Measurements from ENCODE around the gene SPESP1. TPM values are rescaled to one million over a fixed set of nuclear protein-coding genes. Genes with fewer than 3 reads are reported as not detected.

Gene SPESP1
- total and polyA plus RNA-seq, 2 of the 8 experiments (the other 6 are each of a cell fraction or from before 2014, with no cell fraction given): not detected

DNA sequence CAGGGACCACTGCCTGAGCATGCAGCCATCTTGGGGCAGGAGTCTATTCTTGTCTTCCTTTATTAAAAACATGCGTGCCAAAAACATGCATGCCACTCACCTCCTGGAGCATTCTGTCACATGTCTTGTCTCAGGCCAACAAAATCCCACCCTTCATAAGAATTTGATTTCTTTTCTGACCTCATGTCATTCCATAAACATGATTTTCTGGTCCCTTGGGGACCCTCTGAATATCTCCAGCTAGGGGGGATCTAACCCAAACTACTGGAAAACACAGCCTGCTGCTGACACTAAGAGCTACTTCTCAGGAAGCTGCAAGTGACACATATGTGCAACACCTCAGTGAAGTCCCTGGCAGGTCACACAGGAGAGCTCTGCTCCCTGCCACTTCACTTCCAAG, 57.4 kb downstream of the SPESP1 start:
- H2BK20ac ChIP-seq (ENCODE audit: low read length): no peak overlapping the region
- no peaks in the 10 kb centered on the region for H3K23me2 ChIP-seq (ENCODE audit: low read depth, low read length)
- H3K14ac ChIP-seq (ENCODE audit: insufficient read length): no peak overlapping the region
- peaks cover 5 to 12% (median 7%) of the 10 kb centered on the region in 4 experiments; a peak in 6 of 7 replicates for H3K4me1 ChIP-seq (replicated peaks in 1 of 4; ENCODE audit: control insufficient read depth in 3 of 4, insufficient read depth in 4 of 4, low read length in 3 of 4)
- H4K8ac ChIP-seq (ENCODE audit: extremely low read depth, insufficient read depth, low read length): no peak overlapping the region
- TF ChIP-seq NANOG (IDR thresholded peaks at IDR 0.05; ENCODE audit: insufficient read depth, low read depth, low read length, poor library complexity, severe bottlenecking): no peak
- no peak overlapping the region for H3K56ac ChIP-seq (replicated peaks; ENCODE audit: insufficient read length, low read depth, low read length)
- H3K23ac ChIP-seq (ENCODE audit: insufficient read length): no peak overlapping the region
- H2AK5ac ChIP-seq (ENCODE audit: low read depth, low read length): no peak overlapping the region
- CTCF ChIA-PET (ENCODE audit: partially characterized antibody): interaction anchor here (0.8 kb wide), 1 partner anchor 314 kb away, joined by 3 read pairs; no protein-coding TSS in a partner anchor
- H4K20me1 ChIP-seq (replicated peaks in 1 of 2; ENCODE audit: control insufficient read depth in 1 of 2, insufficient read depth in 2 of 2, low read length in 2 of 2): no peaks in the 10 kb centered on the region
- no peak overlapping the region for H3K27ac ChIP-seq (ENCODE audit: low read depth, low read length)
- H2BK5ac ChIP-seq (ENCODE audit: low read depth, low read length): no peak overlapping the region
- H3K36me3 ChIP-seq (ENCODE audit: control insufficient read depth in 2 of 4, insufficient read depth in 4 of 4, low read length in 3 of 4): no peaks in the 10 kb centered on the region; a peak in 1 of 8 replicates
- no peak overlapping the region for H2BK12ac ChIP-seq (ENCODE audit: low read depth, low read length)
- H2BK120ac ChIP-seq (replicated peaks; ENCODE audit: low read depth, low read length): no peak overlapping the region
- 0% methylated on average over 1 of the region's 1 CpG; no CpG with 5 or more reads in 1 of the 2 experiments for WGBS, 2 experiments (ENCODE audit: extremely low coverage in 1 of 2, insufficient coverage in 1 of 2, insufficient read length in 1 of 2, insufficient replicate concordance in 2 of 2, low coverage in 1 of 2, low lambda C conversion rate in 2 of 2, missing lambda C conversion rate in 1 of 2)
- H2AFZ ChIP-seq (ENCODE audit: low read length): no peak overlapping the region
- 0 out of 7 replicates have a peak, but pooled peaks cover 0 to 2% (median 0%) of the 10 kb centered on the region in 4 experiments for H3K27me3 ChIP-seq (replicated peaks in 1 of 4; ENCODE audit: control insufficient read depth in 3 of 4, extremely low read depth in 1 of 4, insufficient read depth in 3 of 4, low read length in 3 of 4)
- no peak overlapping the region for H3K4me3 ChIP-seq (ENCODE audit: extremely low read depth in 1 of 4, insufficient read depth in 2 of 4, low read depth in 3 of 4, low read length in 4 of 4)
- 0 out of 4 replicates have a peak, but pooled peaks cover 2 to 6% of the 10 kb centered on the region in 2 experiments for H3K9me3 ChIP-seq (ENCODE audit: insufficient read depth in 2 of 2, low read depth in 1 of 2, low read length in 1 of 2)
- no peak overlapping the region for H4K91ac ChIP-seq (replicated peaks; ENCODE audit: insufficient read length, low read length)
- no peak for FAIRE-seq
- H3K18ac ChIP-seq (ENCODE audit: extremely low read depth, low read length): no peak overlapping the region
- no peak overlapping the region for H2BK15ac ChIP-seq (ENCODE audit: low read length)
- H3K4ac ChIP-seq (replicated peaks; ENCODE audit: insufficient read length, low read depth, low read length): no peak overlapping the region
- no peaks in the 10 kb centered on the region for H3K79me2 ChIP-seq (ENCODE audit: control insufficient read depth in 1 of 2, insufficient read depth in 2 of 2, low read length in 2 of 2)
- H3K4me2 ChIP-seq (ENCODE audit: insufficient read depth in 1 of 2, low read depth in 2 of 2, low read length in 2 of 2): no peak overlapping the region
- H3K9ac ChIP-seq (replicated peaks in 1 of 4; ENCODE audit: extremely low read depth in 1 of 4, low read depth in 3 of 4, low read length in 3 of 4): no peak overlapping the region
- no peak overlapping the region for H4K5ac ChIP-seq (ENCODE audit: insufficient read length, low read depth, low read length)
- POLR2A ChIA-PET (ENCODE audit: partially characterized antibody): no interaction called here
- no peak for DNase-seq (ENCODE audit: low read depth in 1 of 2, low spot score in 2 of 2)
- H3K79me1 ChIP-seq (ENCODE audit: low read depth, low read length): no peaks in the 10 kb centered on the region
